CD4-positive, alpha-beta T cell treated with Interleukin-21 for 1 hour (primary cell): Measurements from ENCODE around the gene CEP112.
A peak's percentile ranks its signal among the peaks of the same experiment; 100 is the strongest.

ENCODE experiments used
- DNase-seq: peaks from one replicate; pipeline ENCODE4 v3.0.0-alpha.2; 2020

The CEP112 gene

GRCh38 chr17:66191593-66192377 is at the start of gene CEP112:
TSS of gene CEP112 (minus strand) at chr17:66192133.
- DNase-seq: peak; percentile 93

- DNase-seq: no peak
Measured at GRCh38 chr17:66240630-66241029, 48.7 kb upstream of the CEP112 start.

GRCh38 chr17:66240013-66240412 is 48.1 kb upstream of the CEP112 start:
- DNase-seq: no peak

GRCh38 chr17:66235377-66235994 is 43.6 kb upstream of the CEP112 start:
- no peak for DNase-seq

GRCh38 chr17:66234611-66235010 is 42.7 kb upstream of the CEP112 start:
- DNase-seq: no peak

- no peak for DNase-seq
Measured at GRCh38 chr17:66233023-66233753, 41.3 kb upstream of the CEP112 start.

GRCh38 chr17:66230922-66231591 is 39.1 kb upstream of the CEP112 start:
- no peak for DNase-seq

- no peak for DNase-seq
Measured at GRCh38 chr17:66229783-66230538, 38.0 kb upstream of the CEP112 start.

GRCh38 chr17:66228887-66229782 is 37.2 kb upstream of the CEP112 start, which contains the start of gene APOH:
TSS of gene APOH (minus strand) at chr17:66229415. CDS start at chr17:66229379, 36 bp downstream.
- no peak for DNase-seq

- no peak for DNase-seq
Measured at GRCh38 chr17:66227212-66228045, 35.5 kb upstream of the CEP112 start.

- DNase-seq: no peak
Measured at GRCh38 chr17:66222798-66223350, 30.9 kb upstream of the CEP112 start.

- DNase-seq: no peak
Measured at GRCh38 chr17:66221755-66222530, 30.0 kb upstream of the CEP112 start.

- DNase-seq: no peak
Measured at GRCh38 chr17:66221343-66221742, 29.4 kb upstream of the CEP112 start.

- no peak for DNase-seq
Measured at GRCh38 chr17:66220079-66220835, 28.3 kb upstream of the CEP112 start.

GRCh38 chr17:66215529-66215911 is 23.6 kb upstream of the CEP112 start:
- DNase-seq: no peak

- DNase-seq: no peak
Measured at GRCh38 chr17:66214884-66215528, 23.1 kb upstream of the CEP112 start.

GRCh38 chr17:66211047-66211810 is 19.3 kb upstream of the CEP112 start:
- DNase-seq: no peak
